ENCODE measurements around the gene CPNE6.

The CPNE6 gene

DNA sequence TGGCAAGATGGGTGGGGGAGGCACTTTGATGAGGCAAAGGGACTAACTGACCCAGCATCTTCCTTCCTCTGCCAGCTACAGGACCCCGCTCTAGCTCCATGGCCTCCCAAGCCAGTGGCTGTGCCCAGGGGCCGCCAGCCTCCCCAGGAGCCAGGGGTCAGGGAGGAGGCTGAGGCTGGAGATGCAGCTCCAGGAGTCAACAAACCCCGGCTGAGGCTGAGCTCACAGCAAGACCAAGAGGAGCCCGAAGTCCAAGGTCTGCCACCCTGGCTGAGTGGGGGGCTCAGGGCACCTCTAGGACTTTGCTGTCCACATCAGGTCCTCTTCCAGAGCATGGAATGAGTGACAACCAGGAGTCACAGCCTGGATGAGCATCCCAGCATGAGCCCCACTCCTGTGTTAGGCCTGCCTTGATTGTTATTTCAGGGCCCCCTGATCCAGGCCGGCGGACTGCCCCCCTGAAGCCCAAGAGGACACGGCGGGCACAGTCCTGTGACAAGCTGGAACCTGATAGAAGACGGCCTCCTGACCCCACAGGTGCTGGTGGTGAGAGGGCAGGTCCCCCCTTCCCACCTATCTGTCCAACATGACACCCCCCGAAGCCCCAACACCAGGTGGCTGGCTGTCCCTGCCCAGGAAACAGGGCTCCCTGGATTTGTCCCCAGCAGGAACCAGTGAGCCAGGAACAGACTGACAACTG lies 2.5 kb upstream of the CPNE6 start:
- H3K27me3 ChIP-seq: no peaks in the 10 kb centered on the region
- no peak overlapping the region for H3K4me3 ChIP-seq
- 0 out of 2 replicates have a peak overlapping the region, but pooled peaks have one; percentile 4 for H3K27ac ChIP-seq
- no peak for TF ChIP-seq Cebpa-rat (IDR thresholded peaks at IDR 0.05)
- H3K9ac ChIP-seq: no peak overlapping the region
- H3K4me1 ChIP-seq: peaks cover 32% of the 10 kb centered on the region
- H3K36me3 ChIP-seq: no peaks in the 10 kb centered on the region
- H3K4me2 ChIP-seq: peak overlapping the region; percentile 30; the same call in 1 of the 2 replicates
- H4K20me1 ChIP-seq: no peaks in the 10 kb centered on the region
- H3K9me3 ChIP-seq: no peaks in the 10 kb centered on the region

DNA sequence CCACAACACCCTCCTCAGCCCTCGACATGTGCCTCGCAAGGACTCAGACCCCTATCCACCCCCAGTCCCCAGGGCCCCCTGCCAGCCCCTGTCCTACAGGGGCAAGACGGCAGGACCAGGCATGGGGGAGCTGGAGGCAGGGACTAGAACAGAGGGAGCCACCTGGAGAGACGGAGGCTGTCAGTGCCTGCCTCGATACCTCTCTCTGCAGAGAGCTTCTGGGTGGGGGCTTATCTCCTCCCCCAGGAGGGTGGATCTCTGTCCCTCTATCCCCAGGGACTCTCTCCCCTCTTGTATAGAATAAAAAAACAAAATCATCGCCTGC lies 2.0 kb upstream of the CPNE6 start:
- no peak overlapping the region for H3K9ac ChIP-seq
- no peaks in the 10 kb centered on the region for H3K9me3 ChIP-seq
- H3K36me3 ChIP-seq: no peaks in the 10 kb centered on the region
- no peaks in the 10 kb centered on the region for H4K20me1 ChIP-seq
- no peak overlapping the region; the same call in 1 of the 2 replicates for H3K4me2 ChIP-seq
- H3K27me3 ChIP-seq: no peaks in the 10 kb centered on the region
- H3K4me1 ChIP-seq: peaks cover 32% of the 10 kb centered on the region
- H3K4me3 ChIP-seq: no peak overlapping the region
- no peak for TF ChIP-seq Cebpa-rat (IDR thresholded peaks at IDR 0.05)
- no peak overlapping the region for H3K27ac ChIP-seq

DNA sequence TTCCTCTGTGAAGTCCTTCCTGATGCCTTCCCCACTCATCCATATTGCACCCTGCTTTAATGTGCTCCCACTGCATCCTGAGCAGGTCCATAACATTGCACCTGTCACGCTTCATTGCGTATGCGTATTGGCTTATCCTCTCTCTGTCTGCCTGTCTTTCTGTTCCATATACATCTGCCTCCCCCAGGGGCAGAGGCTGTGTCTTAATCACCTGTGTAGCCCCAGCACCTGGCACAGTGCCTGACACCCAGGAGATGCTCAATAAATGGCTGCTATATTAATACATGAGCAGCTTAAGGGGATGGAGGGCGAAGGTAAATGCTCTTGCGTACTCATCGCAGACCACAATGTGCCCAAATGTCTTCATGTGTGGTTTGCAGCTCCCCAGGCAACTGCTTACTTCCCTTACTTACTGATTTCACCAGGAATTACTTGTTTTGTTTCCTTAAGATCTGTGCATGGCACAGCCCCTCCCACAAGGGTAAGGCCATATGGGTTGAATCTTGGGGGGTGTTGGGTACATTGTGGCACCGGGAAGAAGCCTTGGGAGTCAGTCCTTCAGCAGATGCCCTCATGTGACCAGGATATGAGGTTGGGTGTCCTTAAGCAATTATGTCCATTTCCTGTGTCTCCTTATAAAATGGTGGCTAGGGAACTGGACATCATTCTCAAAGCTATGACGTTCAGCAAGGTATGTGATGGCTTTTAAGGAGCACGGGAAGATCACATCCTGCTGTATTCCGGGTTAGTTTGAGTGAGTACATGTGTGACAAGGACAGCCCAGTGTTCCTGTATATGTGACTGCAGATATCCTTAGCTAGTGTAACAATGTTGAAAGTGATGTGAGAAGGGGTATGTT lies 848 bp upstream of the CPNE6 start:
- Histone ChIP-seq H3K4me2 (no peak overlapping the region), H3K4me1 (peaks cover 32% of the 10 kb centered on the region), H3K9ac (no peak overlapping the region), H3K27ac (no peak overlapping the region), H3K27me3 (no peaks in the 10 kb centered on the region), H3K36me3 (no peaks in the 10 kb centered on the region), H3K9me3 (no peaks in the 10 kb centered on the region), H3K4me3 (no peak overlapping the region), H4K20me1 (no peaks in the 10 kb centered on the region)
- TF ChIP-seq Cebpa-rat (IDR thresholded peaks at IDR 0.05): no peak

DNA sequence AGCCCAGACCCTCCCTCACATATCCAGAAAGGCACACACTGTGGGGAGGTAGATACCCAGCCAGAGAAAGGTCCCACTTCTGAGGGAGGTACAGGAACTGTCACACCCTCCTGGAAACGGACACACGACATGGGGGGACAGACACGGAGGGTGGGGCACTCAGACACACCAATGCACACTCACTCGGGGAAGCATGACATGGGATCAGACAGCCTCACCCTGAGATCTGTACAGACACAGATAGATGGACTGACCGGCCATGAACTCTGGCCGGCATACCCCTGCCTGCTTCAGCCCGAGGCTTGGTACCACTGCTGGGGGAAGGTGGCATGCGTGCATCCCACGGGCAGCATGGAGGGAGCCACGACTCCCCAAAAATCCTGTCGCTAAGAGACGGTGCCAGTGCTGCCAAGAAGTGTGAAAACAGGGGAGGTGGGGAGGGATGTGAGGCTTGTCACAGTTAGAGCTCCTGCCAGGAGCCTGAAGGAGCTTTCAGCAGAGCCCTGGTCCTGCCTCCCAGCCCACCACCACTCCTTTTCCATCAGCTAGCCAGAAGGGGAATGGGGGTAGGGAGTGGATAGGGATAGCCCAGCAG lies 571 bp downstream of the CPNE6 start:
- TF ChIP-seq Cebpa-rat (IDR thresholded peaks at IDR 0.05): no peak
- no peak overlapping the region for H3K9ac ChIP-seq
- no peak overlapping the region for H3K4me2 ChIP-seq
- H3K9me3 ChIP-seq: no peaks in the 10 kb centered on the region
- no peak overlapping the region for H3K27ac ChIP-seq
- no peaks in the 10 kb centered on the region for H3K27me3 ChIP-seq
- H3K4me1 ChIP-seq: peaks cover 32% of the 10 kb centered on the region
- H3K4me3 ChIP-seq: no peak overlapping the region
- no peaks in the 10 kb centered on the region for H3K36me3 ChIP-seq
- H4K20me1 ChIP-seq: no peaks in the 10 kb centered on the region

DNA sequence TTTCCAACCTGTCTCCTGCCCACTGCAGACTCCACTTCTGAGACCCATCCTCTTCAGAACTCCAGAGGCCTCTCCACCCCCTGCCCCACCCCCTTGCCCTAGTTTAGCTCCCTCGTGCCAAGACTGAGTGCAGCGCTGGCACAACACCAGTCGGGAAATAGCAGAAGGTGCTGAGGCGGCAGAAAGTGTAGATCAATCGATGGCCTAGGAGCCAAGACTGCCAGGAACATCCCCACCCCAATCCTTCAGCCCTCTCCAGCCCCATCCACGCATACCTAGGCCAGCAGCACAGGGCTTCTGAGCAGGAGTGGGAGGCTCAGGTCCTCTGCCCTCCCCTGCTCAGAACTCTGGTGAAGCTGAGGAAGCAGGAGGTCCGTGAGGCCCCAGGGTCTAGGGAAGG lies 1.1 kb downstream of the CPNE6 start:
- H3K4me1 ChIP-seq: peaks cover 32% of the 10 kb centered on the region
- H4K20me1 ChIP-seq: no peaks in the 10 kb centered on the region
- peak overlapping the region; percentile 39 for H3K4me2 ChIP-seq
- no peak overlapping the region for H3K9ac ChIP-seq
- no peaks in the 10 kb centered on the region for H3K36me3 ChIP-seq
- no peaks in the 10 kb centered on the region for H3K27me3 ChIP-seq
- no peak overlapping the region for H3K27ac ChIP-seq
- TF ChIP-seq Cebpa-rat (IDR thresholded peaks at IDR 0.05): no peak
- H3K4me3 ChIP-seq: no peak overlapping the region
- H3K9me3 ChIP-seq: no peaks in the 10 kb centered on the region

DNA sequence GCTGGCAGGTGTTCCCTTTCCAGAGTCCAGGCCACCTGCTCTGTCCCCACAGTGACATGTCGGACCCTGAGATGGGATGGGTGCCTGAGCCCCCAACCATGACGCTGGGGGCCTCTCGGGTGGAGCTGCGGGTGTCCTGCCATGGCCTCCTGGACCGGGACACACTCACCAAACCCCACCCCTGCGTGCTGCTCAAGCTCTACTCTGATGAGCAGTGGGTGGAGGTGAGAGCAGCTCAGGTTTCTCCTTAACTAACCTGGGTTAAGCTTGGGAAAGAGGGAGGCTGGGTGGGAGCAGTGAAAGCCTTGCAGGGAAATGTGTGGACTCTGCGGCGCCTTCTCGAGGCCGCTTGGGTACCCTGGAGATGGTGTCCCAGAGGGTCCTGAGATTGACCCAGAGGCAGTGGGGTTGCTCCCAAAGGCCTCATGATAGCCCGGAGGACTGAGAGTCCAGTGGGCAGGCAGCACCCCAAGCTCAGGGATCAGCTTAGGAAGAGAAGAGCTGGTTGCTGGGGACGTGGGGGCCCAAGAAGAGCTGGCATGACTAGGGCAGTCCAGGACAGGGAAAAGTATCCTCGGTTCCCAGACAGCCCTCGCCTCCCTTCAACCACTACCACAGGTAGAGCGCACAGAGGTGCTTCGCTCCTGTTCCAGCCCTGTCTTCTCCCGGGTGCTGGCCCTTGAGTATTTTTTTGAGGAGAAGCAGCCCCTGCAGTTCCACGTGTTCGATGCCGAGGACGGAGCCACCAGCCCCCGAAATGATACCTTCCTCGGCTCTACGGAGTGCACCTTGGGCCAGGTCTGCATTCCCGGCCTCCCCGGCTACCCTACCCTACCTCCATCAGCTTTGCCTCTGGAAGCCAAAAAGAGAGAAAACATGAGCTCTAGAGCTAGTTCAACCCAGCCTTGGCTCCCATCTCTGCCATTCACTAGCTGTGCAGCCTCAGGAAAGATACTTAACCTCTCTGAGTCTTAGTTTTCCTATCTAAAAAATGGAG lies 1.8 kb downstream of the CPNE6 start:
- no peaks in the 10 kb centered on the region for H3K9me3 ChIP-seq
- H3K4me1 ChIP-seq: peaks cover 33% of the 10 kb centered on the region
- H4K20me1 ChIP-seq: no peaks in the 10 kb centered on the region
- no peaks in the 10 kb centered on the region for H3K36me3 ChIP-seq
- TF ChIP-seq Cebpa-rat (IDR thresholded peaks at IDR 0.05): no peak
- H3K4me3 ChIP-seq: no peak overlapping the region
- no peak overlapping the region for H3K27ac ChIP-seq
- peak overlapping the region; percentile 39 for H3K4me2 ChIP-seq
- H3K27me3 ChIP-seq: no peaks in the 10 kb centered on the region
- H3K9ac ChIP-seq: no peak overlapping the region

DNA sequence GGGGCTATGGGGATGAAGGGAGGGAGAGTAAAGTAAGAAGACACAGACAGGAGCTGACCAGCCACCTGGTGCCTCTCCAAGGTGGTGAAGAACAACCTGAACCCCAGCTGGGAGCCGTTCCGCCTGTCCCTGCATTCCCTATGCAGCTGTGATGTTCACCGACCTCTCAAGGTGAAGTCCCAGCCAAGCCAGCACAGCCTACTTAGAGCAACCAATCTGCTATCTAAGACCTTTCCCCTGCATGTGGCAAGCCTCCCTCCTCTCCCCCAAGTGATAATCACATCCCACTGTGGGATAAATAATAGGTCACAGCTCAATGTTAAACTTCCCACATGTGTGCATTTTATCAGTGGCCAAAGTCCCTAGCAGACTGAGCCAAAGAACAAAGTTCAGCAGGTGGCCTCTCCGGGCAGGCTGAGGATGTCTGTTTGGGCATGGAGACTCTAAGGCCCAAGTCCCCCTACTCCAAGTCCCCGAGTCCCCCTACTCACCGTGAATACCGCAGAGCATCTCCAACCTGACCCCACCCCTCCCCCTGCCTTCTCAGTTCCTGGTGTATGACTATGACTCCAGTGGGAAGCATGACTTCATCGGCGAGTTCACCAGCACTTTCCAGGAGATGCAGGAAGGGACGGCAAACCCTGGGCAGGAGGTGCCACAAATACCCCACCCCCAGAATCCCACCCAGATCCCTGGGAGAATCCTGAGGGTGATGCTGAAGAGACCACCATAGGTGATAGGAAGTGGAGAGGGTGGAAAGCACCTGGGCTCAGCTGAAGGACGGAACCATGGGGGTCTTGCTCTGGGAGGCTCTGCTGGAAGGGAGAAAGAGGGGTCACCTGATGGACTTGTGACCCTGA lies 3.5 kb downstream of the CPNE6 start:
- H3K9me3 ChIP-seq: no peaks in the 10 kb centered on the region
- no peak overlapping the region for H3K9ac ChIP-seq
- H3K4me1 ChIP-seq: peaks cover 32% of the 10 kb centered on the region
- TF ChIP-seq Cebpa-rat (IDR thresholded peaks at IDR 0.05): no peak
- H3K27me3 ChIP-seq: no peaks in the 10 kb centered on the region
- no peak overlapping the region for H3K27ac ChIP-seq
- no peaks in the 10 kb centered on the region for H4K20me1 ChIP-seq
- no peak overlapping the region for H3K4me3 ChIP-seq
- no peak overlapping the region for H3K4me2 ChIP-seq
- H3K36me3 ChIP-seq: no peaks in the 10 kb centered on the region

DNA sequence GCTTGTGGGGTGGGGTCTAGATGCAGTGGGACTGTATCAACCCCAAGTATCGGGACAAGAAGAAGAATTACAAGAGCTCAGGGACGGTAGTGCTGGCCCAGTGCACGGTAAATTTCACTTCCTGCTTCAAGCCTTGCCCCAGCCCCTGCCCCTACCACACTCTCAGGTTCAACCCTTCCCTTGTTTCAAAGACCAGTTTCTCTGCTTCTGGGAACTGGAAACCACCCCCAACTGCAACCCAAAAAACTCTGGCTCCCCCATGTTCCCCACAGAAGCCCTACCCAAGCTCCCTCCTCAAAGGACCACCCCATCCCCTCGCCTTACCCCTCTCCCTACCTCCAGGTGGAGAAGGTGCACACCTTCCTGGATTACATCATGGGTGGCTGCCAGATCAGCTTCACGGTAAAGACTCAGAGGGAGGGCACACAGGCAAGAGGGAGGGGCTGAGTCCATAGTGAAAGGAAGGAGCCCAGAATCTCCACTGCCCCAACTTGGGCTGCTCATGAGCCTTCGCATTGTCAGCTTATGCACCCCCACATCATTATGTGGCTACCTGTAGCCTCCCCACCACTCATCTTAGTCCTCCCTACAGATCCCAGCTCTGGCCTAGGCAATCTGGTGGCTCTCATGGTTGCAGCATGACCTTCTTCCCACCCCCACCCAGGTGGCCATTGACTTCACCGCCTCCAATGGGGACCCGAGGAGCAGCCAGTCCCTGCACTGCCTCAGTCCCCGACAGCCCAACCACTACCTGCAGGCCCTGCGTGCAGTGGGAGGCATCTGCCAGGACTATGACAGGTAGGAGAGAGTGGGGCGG lies 4.3 kb downstream of the CPNE6 start:
- Histone ChIP-seq H3K9me3 (no peaks in the 10 kb centered on the region), H3K4me2 (no peak overlapping the region), H3K4me1 (peaks cover 41% of the 10 kb centered on the region), H3K36me3 (no peaks in the 10 kb centered on the region), H3K27me3 (no peaks in the 10 kb centered on the region), H3K4me3 (no peak overlapping the region), H4K20me1 (no peaks in the 10 kb centered on the region), H3K27ac (no peak overlapping the region), H3K9ac (no peak overlapping the region)
- no peak for TF ChIP-seq Cebpa-rat (IDR thresholded peaks at IDR 0.05)

Data from BLaER1 (cell line).